PC-9 (cell line): Measurements from ENCODE around the gene CELSR3. TPM values are rescaled to one million over a fixed set of nuclear protein-coding genes. Genes with fewer than 3 reads are reported as not detected.

Experiments
- BruUV-seq: library from RNA; stranded (reverse); fragments of 400-500 nt; replicated peaks from 2 replicates; lab custom pipeline; 2021; lab: Mats Ljungman, UMichigan
- CTCF ChIA-PET: fragments of 300-600 bp; sonication (Branson Sonifier 250); formaldehyde crosslinking; loops from one replicate; lab custom pipeline; 2022; ENCODE audit warnings: antibody characterized with exemption; lab: Charles Lee
- POLR2A ChIA-PET: fragments of 300-600 bp; sonication (Branson Sonifier 250); formaldehyde crosslinking; loops from one replicate; lab custom pipeline; 2022; ENCODE audit warnings: antibody characterized with exemption; ENCODE audit not compliant: unreplicated experiment; lab: Charles Lee
- DNase-seq, 2 experiments: peaks; one replicate each; pipeline versions ENCODE4 v3.0.0 to v3.0.0-alpha.2; 2015 to 2022; ENCODE audit warnings: mixed read lengths in 1 of 2
- H2AFZ ChIP-seq: fragments of 200-600 bp; sonication (generic); 2 replicates; pipeline ENCODE4 v1.8.1; 2017; ENCODE audit warnings: antibody characterized with exemption
- H3F3A ChIP-seq: fragments of 200-600 bp; sonication (generic); 2 replicates; pipeline ENCODE4 v1.8.1; 2017; ENCODE audit warnings: antibody characterized with exemption, mild to moderate bottlenecking, low read depth; ENCODE audit not compliant: insufficient read depth
- H3K27ac ChIP-seq: fragments of 200-600 bp; sonication (generic); 2 replicates; pipeline ENCODE4 v1.6.1; 2016; ENCODE audit warnings: mixed run types
- H3K27me3 ChIP-seq: fragments of 200-600 bp; sonication (generic); 2 replicates; pipeline ENCODE4 v1.6.1; 2016; ENCODE audit warnings: low read depth, mixed run types; ENCODE audit not compliant: insufficient read depth
- H3K36me3 ChIP-seq: fragments of 200-600 bp; sonication (generic); 2 replicates; pipeline ENCODE4 v1.6.1; 2016; ENCODE audit warnings: low read depth, mixed run types
- H3K4me1 ChIP-seq: fragments of 200-600 bp; sonication (generic); replicated peaks from 2 replicates; pipeline ENCODE4 v1.6.1; 2016; ENCODE audit warnings: mixed run types; ENCODE audit not compliant: insufficient read depth
- H3K4me2 ChIP-seq: fragments of 200-600 bp; sonication (generic); 2 replicates; pipeline ENCODE4 v1.6.1; 2017; ENCODE audit warnings: mixed run types
- H3K4me3 ChIP-seq: fragments of 200-600 bp; sonication (generic); 2 replicates; pipeline ENCODE4 v1.6.1; 2016; ENCODE audit warnings: mixed run types
- H3K79me2 ChIP-seq: fragments of 200-600 bp; sonication (generic); 2 replicates; pipeline ENCODE4 v1.6.1; 2017; ENCODE audit warnings: low read depth, mixed run types
- H3K9me2 ChIP-seq: fragments of 200-600 bp; sonication (generic); 2 replicates; pipeline ENCODE4 v1.8.1; 2017; ENCODE audit warnings: mild to moderate bottlenecking; ENCODE audit not compliant: insufficient read depth
- H3K9me3 ChIP-seq: fragments of 200-600 bp; sonication (generic); 2 replicates; pipeline ENCODE4 v1.8.1; 2016; ENCODE audit warnings: low read depth; ENCODE audit not compliant: insufficient read depth
- H4K20me1 ChIP-seq: fragments of 200-600 bp; sonication (generic); 2 replicates; pipeline ENCODE4 v1.8.1; 2017; ENCODE audit not compliant: insufficient read depth
- CTCF ChIP-seq: fragments of 200-600 bp; sonication (generic); conservative IDR thresholded peaks from 2 replicates; pipeline ENCODE4 v1.6.1; 2017; ENCODE audit warnings: mixed run types, antibody characterized with exemption, mild to moderate bottlenecking, moderate library complexity
- EZH2 ChIP-seq: fragments of 200-600 bp; sonication (generic); IDR thresholded peaks from 2 replicates; pipeline ENCODE4 v1.8.0; 2017; ENCODE audit warnings: antibody characterized with exemption, low read depth
- intact Hi-C: fragments of 100-400 bp; cut with micrococcal nuclease; formaldehyde crosslinking; loops from one replicate; pipeline ENCODE4 v1.10.0; 2022; ENCODE audit not compliant: unreplicated experiment
- total RNA-seq: library from RNA; stranded (reverse); gene quantifications from 2 replicates; pipeline ENCODE4 v1.2.3, GENCODE V29; 2021

CELSR3 gene
- total RNA-seq, 1 experiment from 2014 or later: 9.9 TPM

- no TSS peak for BruUV-seq
- Histone ChIP-seq H3K9me2 (no peaks in the 10 kb centered on the region), H3K4me1 (peaks cover 2% of the 10 kb centered on the region; the same call in 1 of the 2 replicates), H3F3A (no peaks in the 10 kb centered on the region), H3K27ac (no peak overlapping the region), H3K9me3 (peaks cover 19% of the 10 kb centered on the region), H3K27me3 (no peaks in the 10 kb centered on the region), H4K20me1 (no peaks in the 10 kb centered on the region), H3K4me3 (no peak overlapping the region), H2AFZ (no peak overlapping the region), H3K4me2 (no peak overlapping the region), H3K36me3 (no peaks in the 10 kb centered on the region), H3K79me2 (no peaks in the 10 kb centered on the region)
- no peak for DNase-seq
- intact Hi-C loops: no loop called here
- TF ChIP-seq EZH2 (no peak), CTCF (no peak)
- ChIA-PET CTCF (no interaction called here), POLR2A (no interaction called here)
Observed at GRCh38 chr3:48619541-48620524, 42.9 kb downstream of the CELSR3 start.

- Histone ChIP-seq H3K27me3 (no peaks in the 10 kb centered on the region), H3K36me3 (no peaks in the 10 kb centered on the region), H3K9me3 (peaks cover 19% of the 10 kb centered on the region), H4K20me1 (no peaks in the 10 kb centered on the region), H3F3A (peaks cover 14% of the 10 kb centered on the region), H2AFZ (no peak overlapping the region), H3K4me1 (peaks cover 17% of the 10 kb centered on the region), H3K9me2 (no peaks in the 10 kb centered on the region), H3K4me3 (no peak overlapping the region), H3K4me2 (no peak overlapping the region), H3K79me2 (no peaks in the 10 kb centered on the region), H3K27ac (no peak overlapping the region)
- intact Hi-C loops: no loop called here
- DNase-seq: no peak
- no TSS peak for BruUV-seq
- TF ChIP-seq EZH2 (no peak), CTCF (no peak)
- POLR2A ChIA-PET: interaction anchor here (0.6 kb wide), 1 partner anchor 60 kb away, joined by 8 read pairs; no protein-coding TSS in a partner anchor
- CTCF ChIA-PET: no interaction called here
Observed at GRCh38 chr3:48617559-48617958, 45.1 kb downstream of the CELSR3 start.

- H3K27ac ChIP-seq: peak overlapping the region; percentile 69
- no TSS peak for BruUV-seq
- intact Hi-C loops: no loop called here
- H3F3A ChIP-seq: peaks cover 19% of the 10 kb centered on the region
- H3K4me2 ChIP-seq: peak overlapping the region; percentile 46
- H3K9me2 ChIP-seq: no peaks in the 10 kb centered on the region
- H3K36me3 ChIP-seq: no peaks in the 10 kb centered on the region
- H3K4me3 ChIP-seq: no peak overlapping the region
- peaks cover 21% of the 10 kb centered on the region for H3K4me1 ChIP-seq
- ChIA-PET CTCF (no interaction called here), POLR2A (no interaction called here)
- peaks cover 3% of the 10 kb centered on the region for H3K79me2 ChIP-seq
- peaks cover 19% of the 10 kb centered on the region for H3K9me3 ChIP-seq
- no peaks in the 10 kb centered on the region for H4K20me1 ChIP-seq
- H2AFZ ChIP-seq: no peak overlapping the region
- peak in 1 of 2 experiments; percentile 88 for DNase-seq
- no peaks in the 10 kb centered on the region for H3K27me3 ChIP-seq
- no peak for TF ChIP-seq CTCF
- no peak for TF ChIP-seq EZH2
Observed at GRCh38 chr3:48614044-48614443, 48.6 kb downstream of the CELSR3 start.
